ENCODE data around the gene KRTAP5-11. TPM values are rescaled to one million over a fixed set of nuclear protein-coding genes. Genes with fewer than 3 reads are reported as not detected.

KRTAP5-11 gene
- polyA plus RNA-seq, 1 donor (not counting 4 experiments of a cell fraction or from before 2014, with no cell fraction given), result not detected

- no peak overlapping the region for H2AFZ ChIP-seq (ENCODE audit: control insufficient read depth, low read length)
- dilution Hi-C loops (cut with MboI; ENCODE audit: extremely low pct_ligation_motif_present, low sequenced_read_pairs), result no loop called here
- H3K36me3 ChIP-seq (ENCODE audit: control insufficient read depth in 2 of 2, extremely low read depth in 1 of 2, insufficient read depth in 2 of 2, low read length in 2 of 2), result no peaks in the 10 kb centered on the region
- H3K9ac ChIP-seq (ENCODE audit: control insufficient read depth, extremely low read depth, insufficient read depth, low read length), result no peak overlapping the region
- no peaks in the 10 kb centered on the region for H3K27me3 ChIP-seq (ENCODE audit: control insufficient read depth, extremely low read depth, insufficient read depth, low read length)
- H3K4me3 ChIP-seq (ENCODE audit: control insufficient read depth in 2 of 3, extremely low read depth in 1 of 3, insufficient read depth in 2 of 3, low read depth in 1 of 3, low read length in 3 of 3), result no peak overlapping the region
- no peak overlapping the region for H3K4me2 ChIP-seq (ENCODE audit: control insufficient read depth, extremely low read depth, insufficient read depth, low read depth, low read length)
- no peak for TF ChIP-seq CTCF (optimal IDR thresholded peaks at IDR 0.05 in 1 of 3, IDR thresholded peaks at IDR 0.05 in 1 of 3, conservative IDR thresholded peaks at IDR 0.05 in 1 of 3; ENCODE audit: extremely low read depth in 1 of 3, insufficient read depth in 2 of 3, low read length in 3 of 3)
- TF ChIP-seq EZH2 (IDR thresholded peaks at IDR 0.05; ENCODE audit: low read length), result no peak
- no peaks in the 10 kb centered on the region for H3K79me2 ChIP-seq (ENCODE audit: control insufficient read depth, insufficient read depth, low read length)
- no peaks in the 10 kb centered on the region for H3K4me1 ChIP-seq (ENCODE audit: control insufficient read depth, extremely low read depth, insufficient read depth, low read length)
- no peaks in the 10 kb centered on the region for H4K20me1 ChIP-seq (ENCODE audit: control insufficient read depth, extremely low read depth, insufficient read depth, low read length)
- no peak for FAIRE-seq
- no peak overlapping the region for H3K27ac ChIP-seq (ENCODE audit: control insufficient read depth, insufficient read depth, low read length)
- H3K9me3 ChIP-seq (ENCODE audit: control insufficient read depth, low read depth, low read length), result peaks cover 3% of the 10 kb centered on the region
- DNase-seq (ENCODE audit: low read depth, low spot score), result no peak
- H3K9me1 ChIP-seq (ENCODE audit: control insufficient read depth, extremely low read depth, insufficient read depth, low read length), result no peaks in the 10 kb centered on the region
Observed at GRCh38 chr11:71566081-71566620, 16.5 kb downstream of the KRTAP5-11 start.

GRCh38 chr11:71565263-71565662 lies 17.4 kb downstream of the KRTAP5-11 start, which contains the start of gene KRTAP5-10:
Gene KRTAP5-10 (plus strand): TSS chr11:71565563. CDS start chr11:71565588, 25 bp downstream.
- Histone ChIP-seq H3K9ac (ENCODE audit: control insufficient read depth, extremely low read depth, insufficient read depth, low read length) (no peak within 1 kb of the TSS), H3K4me3 (ENCODE audit: control insufficient read depth in 2 of 3, extremely low read depth in 1 of 3, insufficient read depth in 2 of 3, low read depth in 1 of 3, low read length in 3 of 3) (no peak within 1 kb of the TSS), H3K27ac (ENCODE audit: control insufficient read depth, insufficient read depth, low read length) (no peak within 1 kb of the TSS), H3K4me2 (ENCODE audit: control insufficient read depth, extremely low read depth, insufficient read depth, low read depth, low read length) (no peak within 1 kb of the TSS), H3K9me1 (ENCODE audit: control insufficient read depth, extremely low read depth, insufficient read depth, low read length) (no peaks in the 10 kb centered on the region), H2AFZ (ENCODE audit: control insufficient read depth, low read length) (no peak within 1 kb of the TSS), H3K27me3 (ENCODE audit: control insufficient read depth, extremely low read depth, insufficient read depth, low read length) (no peaks in the 10 kb centered on the region), H3K79me2 (ENCODE audit: control insufficient read depth, insufficient read depth, low read length) (no peaks in the 10 kb centered on the region), H3K36me3 (ENCODE audit: control insufficient read depth in 2 of 2, extremely low read depth in 1 of 2, insufficient read depth in 2 of 2, low read length in 2 of 2) (no peaks in the 10 kb centered on the region), H3K9me3 (ENCODE audit: control insufficient read depth, low read depth, low read length) (peaks cover 3% of the 10 kb centered on the region), H3K4me1 (ENCODE audit: control insufficient read depth, extremely low read depth, insufficient read depth, low read length) (no peaks in the 10 kb centered on the region), H4K20me1 (ENCODE audit: control insufficient read depth, extremely low read depth, insufficient read depth, low read length) (no peaks in the 10 kb centered on the region)
- dilution Hi-C loops (cut with MboI; ENCODE audit: extremely low pct_ligation_motif_present, low sequenced_read_pairs), result no loop called here
- TF ChIP-seq EZH2 (IDR thresholded peaks at IDR 0.05; ENCODE audit: low read length) (no peak), CTCF (optimal IDR thresholded peaks at IDR 0.05 in 1 of 3, IDR thresholded peaks at IDR 0.05 in 1 of 3, conservative IDR thresholded peaks at IDR 0.05 in 1 of 3; ENCODE audit: extremely low read depth in 1 of 3, insufficient read depth in 2 of 3, low read length in 3 of 3) (no peak)
- no peak for FAIRE-seq
- no peak for DNase-seq (ENCODE audit: low read depth, low spot score)
